GM18909 (cell line): ENCODE results near the gene ART4.

ENCODE experiments used
- ATAC-seq: cut with Tn5 transposase; IDR thresholded peaks from one replicate; pipeline ENCODE4 v1.9.1; 2021; ENCODE audit warnings: mild to moderate bottlenecking; ENCODE audit not compliant: unreplicated experiment, poor library complexity

Gene ART4

DNA sequence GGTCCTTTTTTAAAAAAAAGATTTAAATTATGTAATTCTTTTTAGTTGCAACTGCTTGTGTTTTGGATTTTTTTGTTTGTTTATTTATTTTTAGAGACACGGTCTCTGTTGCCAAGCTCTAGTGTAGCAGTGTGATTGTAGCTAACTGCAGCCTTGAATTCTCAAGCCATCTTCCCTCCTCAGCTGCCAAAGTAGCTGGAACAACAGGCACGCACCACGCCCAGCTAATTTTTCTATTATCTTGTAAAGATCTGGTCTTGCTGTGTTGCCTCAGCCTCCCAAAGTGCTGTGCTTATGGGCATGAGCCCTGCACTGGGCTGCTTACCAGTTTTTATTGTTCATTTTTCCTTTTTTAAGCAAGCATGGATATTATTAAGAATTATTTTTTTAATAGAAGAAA, 10.6 kb upstream of the ART4 start:
- no peak for ATAC-seq

- no peak for ATAC-seq
Measured at GRCh38 chr12:14852880-14853279, 9.6 kb upstream of the ART4 start.

- peak; percentile 72 for ATAC-seq
Measured at GRCh38 chr12:14850929-14851663, 7.8 kb upstream of the ART4 start.

DNA sequence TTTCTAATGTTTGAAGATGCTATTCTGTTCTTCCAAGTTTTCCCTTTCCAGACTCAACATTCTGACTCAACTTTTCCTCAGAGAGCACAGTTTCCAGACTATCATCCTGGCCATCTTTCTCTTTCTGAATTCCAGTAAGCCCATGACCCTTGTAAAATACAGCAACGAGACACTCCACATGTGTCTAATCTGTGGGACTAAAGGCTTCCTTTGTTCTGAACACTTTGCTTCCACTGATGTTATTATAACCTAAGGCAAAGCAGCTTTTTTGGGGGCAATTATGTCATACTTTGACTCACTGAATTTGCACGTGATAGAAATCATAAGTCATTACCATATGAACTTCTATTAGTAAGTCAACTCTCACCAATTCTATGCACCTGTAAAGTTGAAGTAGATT, 6.3 kb upstream of the ART4 start:
- ATAC-seq: no peak

DNA sequence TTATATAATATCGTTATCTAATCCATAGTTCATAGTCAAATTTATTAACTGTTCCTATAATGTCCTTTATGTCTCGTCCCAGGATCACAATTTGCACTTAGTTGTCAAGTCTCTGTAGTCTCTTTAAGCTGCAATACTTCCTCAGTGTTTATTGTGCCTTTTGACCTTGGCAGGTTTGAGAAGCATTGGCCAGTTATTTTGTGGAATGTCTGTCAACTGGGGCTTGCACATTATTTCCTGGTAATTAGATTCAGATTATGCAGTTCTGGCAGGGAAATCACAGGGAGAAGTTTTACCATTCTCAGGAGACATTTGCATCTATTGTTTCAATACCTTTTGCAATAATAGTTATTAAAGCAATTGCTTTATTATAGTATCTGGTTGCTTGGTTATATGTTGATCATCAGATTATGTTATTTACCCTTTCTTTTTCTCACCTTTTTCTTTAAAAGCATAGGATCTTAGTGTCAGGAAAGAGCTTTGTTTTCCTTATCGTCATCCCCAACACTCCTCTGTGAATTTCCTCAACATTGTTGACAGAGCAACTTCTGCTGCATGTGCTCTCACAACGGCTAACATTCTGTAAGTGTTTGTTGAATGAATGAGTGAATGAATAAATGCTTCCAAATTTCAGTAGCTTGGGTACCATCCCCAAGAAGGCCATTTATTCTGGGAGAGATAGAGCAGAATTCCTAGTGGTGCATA, 3.7 kb upstream of the ART4 start:
- ATAC-seq: no peak

DNA sequence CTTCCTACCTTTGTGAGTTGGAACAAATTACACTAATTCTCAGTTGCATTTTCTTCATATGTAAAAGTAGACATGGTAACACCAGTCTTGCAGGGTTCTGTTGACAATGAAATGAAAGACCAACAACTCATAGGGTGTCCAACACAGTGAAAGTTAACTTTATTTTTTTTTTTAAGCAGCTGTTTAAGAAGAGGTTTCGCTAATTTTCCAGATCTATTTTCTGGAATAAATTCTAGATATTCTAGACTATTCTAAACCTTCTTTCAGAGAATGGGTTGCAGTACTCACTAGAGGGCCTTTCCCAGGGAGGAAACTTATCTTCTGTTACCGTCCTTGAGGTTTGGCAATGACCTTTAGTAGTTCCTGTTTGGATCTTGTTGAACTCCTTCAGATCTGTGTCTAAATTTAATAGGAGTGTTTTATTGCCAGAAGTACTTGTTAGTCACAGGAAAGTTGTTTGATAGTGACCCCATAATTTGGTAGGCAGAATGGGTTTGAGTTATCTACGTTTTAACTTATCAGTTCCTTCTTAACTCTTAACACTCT, 2.8 kb upstream of the ART4 start:
- ATAC-seq: no peak

DNA sequence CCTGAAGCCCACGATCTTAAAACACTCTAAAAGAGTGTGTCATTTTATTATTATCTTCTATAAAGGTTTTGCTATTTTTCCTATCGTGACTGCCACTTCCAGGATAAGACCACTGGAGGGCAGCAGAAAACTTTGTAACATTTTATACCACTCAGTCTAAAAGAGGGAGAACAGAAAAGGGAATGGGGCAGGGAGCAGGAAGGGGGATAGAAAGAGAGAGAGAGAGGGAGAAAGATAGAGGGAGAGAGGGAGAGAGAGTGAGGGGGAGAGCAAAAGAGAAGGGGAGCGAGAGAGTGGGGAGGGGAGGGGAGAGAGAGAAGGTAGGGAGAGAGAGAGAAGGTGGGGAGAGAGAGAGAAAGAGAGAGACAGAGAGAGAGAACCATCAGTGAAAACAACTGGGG, 2.0 kb upstream of the ART4 start:
- no peak for ATAC-seq

DNA sequence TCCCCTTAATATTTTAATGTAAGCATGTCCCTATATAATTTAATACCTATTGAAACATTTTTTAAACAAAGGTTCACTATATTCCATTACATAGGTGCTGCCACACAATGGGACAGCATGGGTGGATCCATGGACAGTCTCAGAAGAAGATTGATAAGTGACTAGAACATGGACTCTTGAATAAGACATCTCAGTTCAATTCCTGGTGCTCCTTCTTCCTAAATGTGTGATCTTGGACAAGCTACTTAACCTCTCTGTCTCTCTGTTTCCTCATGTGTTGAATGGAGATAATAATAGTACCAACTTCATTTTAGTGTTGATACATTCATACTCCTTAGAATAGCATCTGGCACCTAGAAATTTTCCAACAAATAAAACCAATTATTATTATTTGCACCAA, 1.1 kb upstream of the ART4 start:
- ATAC-seq: no peak

DNA sequence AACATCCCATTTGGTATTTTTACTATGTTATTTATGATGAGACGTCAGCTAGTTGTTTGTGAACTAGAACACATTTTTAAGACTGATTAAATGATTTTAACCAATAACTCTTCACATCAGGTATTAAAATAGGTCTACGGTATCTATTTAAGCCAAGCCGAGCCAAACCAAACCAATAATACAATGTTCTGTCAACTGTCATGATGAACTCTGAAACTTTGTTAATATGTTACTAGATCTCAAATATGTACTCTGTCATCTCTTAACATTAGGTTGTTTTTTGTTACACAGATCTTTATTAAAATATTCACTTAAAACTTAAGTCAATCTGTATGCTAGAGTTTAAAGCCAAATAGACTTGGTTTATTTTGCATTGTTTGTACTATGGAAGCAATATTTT, 1.0 kb downstream of the ART4 start:
- no peak for ATAC-seq

DNA sequence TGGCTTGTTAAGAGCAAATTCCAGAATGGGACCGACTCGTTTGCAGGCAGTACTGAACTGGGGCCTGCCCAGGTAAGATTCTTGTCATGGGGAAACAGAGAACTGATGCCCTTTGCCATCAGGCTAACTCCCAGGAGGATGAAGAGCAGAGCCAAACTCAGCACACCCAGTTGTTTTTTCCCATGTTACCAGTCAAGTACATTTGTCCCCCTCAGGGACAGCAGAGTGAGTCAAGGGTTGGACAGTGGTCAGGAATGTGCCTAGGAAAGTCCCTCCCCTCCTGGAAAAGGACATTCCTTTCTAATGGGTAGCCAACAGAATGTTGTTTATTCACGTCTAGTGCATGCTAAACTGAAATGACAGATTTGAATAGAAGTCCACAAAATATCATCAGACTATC, 1.6 kb downstream of the ART4 start:
- no peak for ATAC-seq

DNA sequence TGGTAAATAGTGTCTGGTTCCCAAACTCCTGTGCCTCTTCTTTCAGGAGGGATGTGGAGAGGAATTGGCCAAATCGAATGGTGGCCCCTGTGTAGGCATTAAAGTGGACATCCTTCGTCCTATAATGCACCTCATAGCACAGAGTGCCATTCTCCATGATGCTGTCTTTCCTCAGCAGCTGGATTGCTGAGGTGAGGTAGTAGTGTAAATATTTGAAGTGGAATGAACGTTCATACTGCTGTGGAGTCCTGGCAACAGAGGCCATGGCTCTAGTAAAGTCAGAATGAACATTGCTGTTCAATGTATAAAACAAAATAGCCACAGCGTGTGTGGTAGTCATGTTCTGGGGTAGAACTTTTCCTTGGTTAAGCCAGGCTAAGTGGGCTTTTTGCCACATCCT, 2.7 kb downstream of the ART4 start:
- ATAC-seq: no peak

DNA sequence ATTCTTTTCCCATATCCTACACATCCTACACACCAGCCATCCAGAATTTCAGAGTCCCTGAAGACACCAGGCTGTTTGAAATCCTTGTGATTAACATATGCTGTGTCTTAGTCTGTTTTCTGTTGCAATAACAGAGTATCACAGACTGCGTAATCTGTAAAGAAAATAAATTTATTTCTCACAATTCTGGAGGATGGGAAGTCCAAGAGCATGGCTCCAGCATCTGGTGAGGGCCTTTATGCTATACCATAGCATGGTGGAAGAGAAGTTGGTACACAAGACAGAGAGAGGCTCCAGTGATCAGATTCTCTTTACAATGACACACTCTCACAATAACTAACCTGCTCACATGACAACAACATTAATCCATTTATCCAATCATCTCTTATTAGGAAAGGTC, 4.1 kb downstream of the ART4 start:
- ATAC-seq: no peak

- ATAC-seq: no peak
Measured at GRCh38 chr12:14836336-14837210, 6.8 kb downstream of the ART4 start.

DNA sequence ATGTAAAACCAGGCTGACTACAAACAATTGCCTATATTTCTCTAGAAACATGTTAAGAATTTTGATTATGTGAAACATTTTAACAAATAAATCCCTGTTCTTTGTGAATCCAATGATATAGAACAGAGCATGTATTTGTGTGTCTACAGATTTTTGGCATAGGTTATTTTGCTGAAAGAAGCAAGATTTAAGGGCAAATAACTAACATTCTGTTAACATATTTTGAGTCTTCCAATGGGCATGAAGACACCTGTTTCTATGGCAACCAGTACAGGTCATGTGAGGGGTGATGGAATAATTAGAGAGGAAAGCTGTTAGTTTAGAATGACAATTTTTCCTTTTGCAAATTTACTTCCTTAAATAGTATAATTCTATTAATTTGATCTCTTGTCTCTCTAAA, 8.8 kb downstream of the ART4 start:
- no peak for ATAC-seq

DNA sequence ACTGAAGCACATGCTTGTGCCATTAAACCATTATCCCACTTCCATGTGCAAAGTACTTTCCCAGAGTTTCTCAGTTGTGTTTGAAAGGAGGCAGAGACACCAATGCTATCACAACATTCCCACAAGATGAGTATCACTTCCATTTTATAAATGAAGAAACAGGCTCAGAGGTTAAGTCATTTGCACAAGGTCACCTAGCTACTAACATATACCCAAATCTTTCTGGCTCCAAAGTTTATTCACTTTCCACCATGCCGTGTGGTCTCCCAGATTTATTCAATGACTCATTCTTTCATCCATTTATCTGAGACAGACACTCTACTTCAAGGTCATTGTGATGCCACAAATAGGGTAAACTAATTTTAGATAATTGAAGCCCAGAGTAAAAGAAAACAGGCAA, 9.4 kb downstream of the ART4 start:
- no peak for ATAC-seq

DNA sequence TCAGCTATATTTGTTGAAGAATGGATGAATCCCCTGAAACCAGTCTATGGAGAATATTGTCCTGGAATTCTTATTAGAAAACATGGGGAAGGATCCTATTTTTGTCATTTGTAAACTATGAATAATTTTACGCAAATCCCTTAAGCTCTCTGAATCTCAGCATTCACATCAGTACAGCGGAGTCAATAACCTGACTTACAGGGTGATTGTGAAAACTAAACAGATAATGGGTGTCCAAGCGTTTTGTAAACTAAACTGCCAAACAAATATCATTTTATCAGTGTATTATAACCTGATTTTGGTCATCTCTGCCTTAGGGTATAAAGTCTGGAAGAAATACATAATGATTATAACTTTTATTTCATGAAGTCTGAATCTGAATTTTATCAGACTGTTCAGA, 10.0 kb downstream of the ART4 start:
- ATAC-seq: no peak

GRCh38 chr12:14828892-14829291, 14.4 kb downstream of the ART4 start:
- peak; percentile 84 for ATAC-seq

DNA sequence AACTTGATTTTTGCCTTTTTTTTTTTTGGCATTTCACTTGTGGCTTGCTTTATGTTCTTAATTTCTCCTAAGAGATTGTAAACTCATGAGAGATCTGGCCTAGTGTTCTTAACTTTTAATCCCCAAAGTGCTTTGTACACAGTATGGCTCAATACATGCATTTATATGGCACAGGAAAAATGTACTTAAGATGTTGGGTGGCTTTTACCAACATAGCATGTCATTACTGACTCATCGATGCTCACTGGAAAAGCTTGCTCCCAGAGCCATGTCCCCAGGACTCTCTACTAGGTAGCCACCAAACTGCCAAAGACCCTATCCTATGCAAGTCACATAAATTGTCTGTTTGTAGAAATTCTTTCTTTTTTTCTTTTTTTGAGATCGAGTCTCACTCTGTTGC, 16.3 kb downstream of the ART4 start:
- no peak for ATAC-seq

- ATAC-seq: no peak
Measured at GRCh38 chr12:14826491-14826890, 16.8 kb downstream of the ART4 start.

- ATAC-seq: no peak
Measured at GRCh38 chr12:14825256-14825655, 18.1 kb downstream of the ART4 start.
